Astrocyte (in vitro differentiated cells and primary cell): Measurements from ENCODE around the gene MORC1. TPM values are rescaled to one million over a fixed set of nuclear protein-coding genes. Genes with fewer than 3 reads are reported as not detected.

Experiments
- DNase-seq: peaks from one replicate; pipeline ENCODE4 v3.0.0-alpha.2; 2010; ENCODE audit warnings: low read depth
- FAIRE-seq: peaks from 2 replicates; lab custom pipeline; 2011; peaks lifted over from hg19 to GRCh38; lab: Jason Lieb, UNC
- H2AFZ ChIP-seq: 2 replicates; pipeline ENCODE4 v1.6.0; 2012; ENCODE audit warnings: low read depth, low read length, inconsistent platforms
- H3K27ac ChIP-seq: 2 replicates; pipeline ENCODE4 v1.5.1; 2011; ENCODE audit warnings: low read depth, low read length, inconsistent platforms
- H3K27me3 ChIP-seq: 2 replicates; pipeline ENCODE4 v1.6.0; 2011; ENCODE audit warnings: low read length, inconsistent platforms; ENCODE audit not compliant: insufficient read depth
- H3K36me3 ChIP-seq: 2 replicates; pipeline ENCODE4 v1.5.1; 2011; ENCODE audit warnings: low read length, inconsistent platforms; ENCODE audit not compliant: insufficient read depth
- H3K4me1 ChIP-seq: 2 replicates; pipeline ENCODE4 v1.5.1; 2011; ENCODE audit warnings: low read length, inconsistent platforms; ENCODE audit not compliant: insufficient read depth
- H3K4me2 ChIP-seq: 2 replicates; pipeline ENCODE4 v1.6.0; 2012; ENCODE audit warnings: low read length, inconsistent platforms
- H3K4me3 ChIP-seq: 2 replicates; pipeline ENCODE4 v1.5.1; 2011; ENCODE audit warnings: low read depth, mild to moderate bottlenecking, low read length, inconsistent platforms; ENCODE audit not compliant: insufficient read depth
- H3K79me2 ChIP-seq: 2 replicates; pipeline ENCODE4 v1.6.0; 2012; ENCODE audit warnings: mild to moderate bottlenecking, low read length, inconsistent platforms; ENCODE audit not compliant: insufficient read depth
- H3K9ac ChIP-seq: 2 replicates; pipeline ENCODE4 v1.6.0; 2012; ENCODE audit warnings: mild to moderate bottlenecking, low read length, inconsistent platforms
- H3K9me3 ChIP-seq: 2 replicates; pipeline ENCODE4 v1.5.1; 2012; ENCODE audit warnings: low read depth, mild to moderate bottlenecking, low read length, inconsistent platforms; ENCODE audit not compliant: insufficient read depth
- H4K20me1 ChIP-seq: 2 replicates; pipeline ENCODE4 v1.6.0; 2012; ENCODE audit warnings: low read length, inconsistent platforms; ENCODE audit not compliant: insufficient read depth
- H3K27ac Mint-ChIP-seq: one replicate; pipeline ENCODE4 v1.8.0; 2021; ENCODE audit warnings: mild to moderate bottlenecking, mixed read lengths; ENCODE audit not compliant: unreplicated experiment
- H3K27me3 Mint-ChIP-seq: one replicate; pipeline ENCODE4 v1.8.0; 2021; ENCODE audit warnings: low read depth, mixed read lengths; ENCODE audit not compliant: unreplicated experiment
- H3K36me3 Mint-ChIP-seq: one replicate; pipeline ENCODE4 v1.8.0; 2021; ENCODE audit warnings: low read depth, mixed read lengths; ENCODE audit not compliant: unreplicated experiment
- H3K4me1 Mint-ChIP-seq: one replicate; pipeline ENCODE4 v1.8.0; 2021; ENCODE audit warnings: low read depth, mixed read lengths; ENCODE audit not compliant: unreplicated experiment
- H3K4me3 Mint-ChIP-seq: one replicate; pipeline ENCODE4 v1.8.0; 2021; ENCODE audit warnings: mild to moderate bottlenecking, moderate library complexity, mixed read lengths; ENCODE audit not compliant: unreplicated experiment
- H3K9me3 Mint-ChIP-seq: one replicate; pipeline ENCODE4 v1.8.0; 2021; ENCODE audit warnings: mild to moderate bottlenecking, mixed read lengths; ENCODE audit not compliant: unreplicated experiment
- EZH2 ChIP-seq: IDR thresholded peaks from 2 replicates; pipeline ENCODE4 v1.6.1; 2012; ENCODE audit warnings: mild to moderate bottlenecking, low read length, inconsistent platforms; ENCODE audit not compliant: insufficient read depth
- total RNA-seq: library from RNA; stranded (reverse); gene quantifications from 2 replicates; pipeline ENCODE4 v1.2.1, GENCODE V29; 2021
- TF ChIP-seq, protein P1 (sequence below): IDR thresholded peaks from 2 replicates; pipeline ENCODE4 v1.5.1; 2011; ENCODE audit warnings: low read depth, mild to moderate bottlenecking, inconsistent platforms, low read length, moderate library complexity; ENCODE audit not compliant: insufficient read depth

The MORC1 gene
- total RNA-seq, 1 donor from 2014 or later = not detected

DNA sequence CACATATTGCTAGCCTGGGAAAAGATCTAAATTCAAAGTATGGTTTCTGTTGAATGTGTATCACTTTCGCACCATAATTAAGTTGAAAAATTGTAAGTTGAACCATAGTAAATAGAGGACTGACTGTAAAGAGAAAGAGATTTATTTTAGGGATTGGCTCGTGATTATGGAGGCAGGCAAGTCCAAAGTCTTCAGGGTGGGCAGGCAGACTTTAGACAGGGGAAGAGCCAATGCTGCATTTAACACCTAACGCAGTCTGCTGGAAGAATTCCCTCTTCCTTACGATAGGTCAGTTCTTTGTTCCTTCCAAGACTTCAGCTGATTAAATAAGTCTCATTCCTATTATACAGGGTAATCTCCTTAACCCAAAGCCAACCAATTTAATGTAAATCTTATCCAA, 34.4 kb upstream of the MORC1 start:
- Histone ChIP-seq H2AFZ (no peak overlapping the region), H3K27ac (no peak overlapping the region), H3K9ac (no peak overlapping the region), H3K9me3 (no peaks in the 10 kb centered on the region), H3K4me3 (no peak overlapping the region), H3K36me3 (no peaks in the 10 kb centered on the region), H3K4me2 (no peak overlapping the region), H3K79me2 (no peaks in the 10 kb centered on the region), H3K27me3 (no peaks in the 10 kb centered on the region), H3K4me1 (no peaks in the 10 kb centered on the region), H4K20me1 (no peaks in the 10 kb centered on the region)
- H3K27ac Mint-ChIP-seq = no peak overlapping the region
- H3K9me3 Mint-ChIP-seq = no peaks in the 10 kb centered on the region
- H3K27me3 Mint-ChIP-seq = no peaks in the 10 kb centered on the region
- TF ChIP-seq, protein P1, sequence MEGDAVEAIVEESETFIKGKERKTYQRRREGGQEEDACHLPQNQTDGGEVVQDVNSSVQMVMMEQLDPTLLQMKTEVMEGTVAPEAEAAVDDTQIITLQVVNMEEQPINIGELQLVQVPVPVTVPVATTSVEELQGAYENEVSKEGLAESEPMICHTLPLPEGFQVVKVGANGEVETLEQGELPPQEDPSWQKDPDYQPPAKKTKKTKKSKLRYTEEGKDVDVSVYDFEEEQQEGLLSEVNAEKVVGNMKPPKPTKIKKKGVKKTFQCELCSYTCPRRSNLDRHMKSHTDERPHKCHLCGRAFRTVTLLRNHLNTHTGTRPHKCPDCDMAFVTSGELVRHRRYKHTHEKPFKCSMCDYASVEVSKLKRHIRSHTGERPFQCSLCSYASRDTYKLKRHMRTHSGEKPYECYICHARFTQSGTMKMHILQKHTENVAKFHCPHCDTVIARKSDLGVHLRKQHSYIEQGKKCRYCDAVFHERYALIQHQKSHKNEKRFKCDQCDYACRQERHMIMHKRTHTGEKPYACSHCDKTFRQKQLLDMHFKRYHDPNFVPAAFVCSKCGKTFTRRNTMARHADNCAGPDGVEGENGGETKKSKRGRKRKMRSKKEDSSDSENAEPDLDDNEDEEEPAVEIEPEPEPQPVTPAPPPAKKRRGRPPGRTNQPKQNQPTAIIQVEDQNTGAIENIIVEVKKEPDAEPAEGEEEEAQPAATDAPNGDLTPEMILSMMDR = no peak
- TF ChIP-seq EZH2 = no peak
- no peak for DNase-seq
- peaks cover 7% of the 10 kb centered on the region for H3K4me1 Mint-ChIP-seq
- H3K36me3 Mint-ChIP-seq = no peaks in the 10 kb centered on the region
- FAIRE-seq = no peak
- no peak overlapping the region for H3K4me3 Mint-ChIP-seq

DNA sequence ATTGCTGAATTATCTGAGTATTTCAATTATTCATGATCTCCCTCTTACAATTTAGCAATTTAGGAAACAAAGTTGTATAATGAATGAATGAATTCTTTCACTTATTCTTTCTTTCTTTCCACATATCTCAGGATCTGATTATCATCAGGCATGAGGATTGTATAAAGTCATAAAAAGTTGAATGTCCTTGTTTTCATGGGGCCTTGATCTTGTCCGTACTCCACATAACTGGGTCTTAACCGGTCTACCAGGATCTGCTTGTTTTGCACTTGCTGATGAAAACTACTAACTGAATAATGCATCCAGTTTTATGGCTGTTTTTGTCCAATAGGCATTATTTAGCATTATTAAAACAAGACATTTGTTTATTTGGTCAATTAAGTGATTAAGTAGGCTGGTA, 31.1 kb upstream of the MORC1 start:
- no peak overlapping the region for H3K4me3 Mint-ChIP-seq
- H4K20me1 ChIP-seq = no peaks in the 10 kb centered on the region

DNA sequence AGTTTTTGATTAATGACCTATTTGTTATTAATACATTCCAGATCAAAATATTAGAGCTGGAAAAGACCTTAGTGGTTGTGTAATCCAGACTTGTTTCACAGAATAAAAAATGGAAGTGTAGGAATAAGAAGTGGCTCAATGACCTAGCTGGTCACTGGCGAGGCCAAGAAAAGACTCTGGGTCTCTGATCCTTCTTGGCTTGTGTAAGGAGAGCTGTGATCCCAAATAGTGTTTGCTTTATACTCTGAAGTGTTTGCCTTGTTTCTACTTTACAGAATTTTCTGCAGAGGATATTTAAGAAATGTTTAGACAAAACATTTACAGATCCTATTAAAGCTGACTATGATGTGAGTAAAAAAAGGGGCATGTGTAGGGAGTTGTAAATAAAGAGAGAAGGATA, 25.7 kb upstream of the MORC1 start:
- H3K27ac ChIP-seq = no peak overlapping the region
- no peak overlapping the region for H3K4me3 ChIP-seq
- no peak overlapping the region for H3K4me2 ChIP-seq
- no peaks in the 10 kb centered on the region for H3K27me3 Mint-ChIP-seq
- H3K27ac Mint-ChIP-seq = no peak overlapping the region
- no peaks in the 10 kb centered on the region for H3K4me1 ChIP-seq
- FAIRE-seq (no peak), DNase-seq (no peak)
- H3K4me1 Mint-ChIP-seq = no peaks in the 10 kb centered on the region
- H3K36me3 ChIP-seq = no peaks in the 10 kb centered on the region
- no peaks in the 10 kb centered on the region for H3K36me3 Mint-ChIP-seq
- no peaks in the 10 kb centered on the region for H3K79me2 ChIP-seq
- H2AFZ ChIP-seq = no peak overlapping the region
- no peaks in the 10 kb centered on the region for H3K9me3 ChIP-seq
- H3K27me3 ChIP-seq = no peaks in the 10 kb centered on the region
- no peak overlapping the region for H3K4me3 Mint-ChIP-seq
- no peaks in the 10 kb centered on the region for H3K9me3 Mint-ChIP-seq
- no peaks in the 10 kb centered on the region for H4K20me1 ChIP-seq
- no peak for TF ChIP-seq EZH2
- TF ChIP-seq, protein P1 = no peak
- H3K9ac ChIP-seq = no peak overlapping the region

More for the DNA sequence above, 31.1 kb upstream of the MORC1 start:
- DNase-seq (no peak), FAIRE-seq (no peak)
- Histone ChIP-seq H3K79me2 (no peaks in the 10 kb centered on the region), H3K27me3 (no peaks in the 10 kb centered on the region), H3K36me3 (no peaks in the 10 kb centered on the region), H3K4me2 (no peak overlapping the region), H3K9me3 (no peaks in the 10 kb centered on the region), H3K4me3 (no peak overlapping the region), H3K4me1 (no peaks in the 10 kb centered on the region), H3K9ac (no peak overlapping the region), H3K27ac (no peak overlapping the region), H2AFZ (no peak overlapping the region)
- TF ChIP-seq, protein P1 = no peak
- no peak for TF ChIP-seq EZH2
- H3K9me3 Mint-ChIP-seq = no peaks in the 10 kb centered on the region
- H3K27ac Mint-ChIP-seq = no peak overlapping the region
- H3K36me3 Mint-ChIP-seq = no peaks in the 10 kb centered on the region
- no peaks in the 10 kb centered on the region for H3K27me3 Mint-ChIP-seq
- no peaks in the 10 kb centered on the region for H3K4me1 Mint-ChIP-seq
